Keratinocyte (primary cell): ENCODE results near the gene SCFD1.

Experiments
- CTCF ChIP-seq, 3 experiments: IDR thresholded peaks in 1 of 3; conservative IDR thresholded peaks in 1 of 3; optimal IDR thresholded peaks in 1 of 3; 2 replicates in 2 of 3; 3 replicates in 1 of 3; pipeline versions ENCODE3 to v1.5.1; 2011; ENCODE audit warnings: low read length in 3 of 3, mild to moderate bottlenecking in 3 of 3, moderate library complexity in 2 of 3, control low read depth in 1 of 3, inconsistent platforms in 1 of 3; ENCODE audit not compliant: insufficient read depth in 2 of 3; ENCODE audit errors: extremely low read depth in 1 of 3
- EZH2 ChIP-seq: IDR thresholded peaks from one replicate; pipeline ENCODE4 v1.6.1; 2012; ENCODE audit warnings: inconsistent platforms, mild to moderate bottlenecking, low read length, moderate library complexity

- TF ChIP-seq CTCF (optimal IDR thresholded peaks at IDR 0.05 in 1 of 3, IDR thresholded peaks at IDR 0.05 in 1 of 3, conservative IDR thresholded peaks at IDR 0.05 in 1 of 3; ENCODE audit: extremely low read depth in 1 of 3, insufficient read depth in 2 of 3, low read length in 3 of 3) (no peak), EZH2 (no peak)
Observed at GRCh38 chr14:30737916-30738315, 115.8 kb downstream of the SCFD1 start.
